SU-DHL-6 (cell line): ENCODE measurements around the gene ZMYND11.

Experiments used
- EZH2phosphoT487 ChIP-seq: fragments of 200-600 bp; sonication (generic), shearing (Covaris generic); conservative IDR thresholded peaks from 2 replicates; pipeline ENCODE4 v1.6.1; 2018; ENCODE audit warnings: mild to moderate bottlenecking, antibody characterized with exemption, low read length, moderate library complexity, mixed read lengths
- TF ChIP-seq, protein P1 (sequence below): fragments of 200-600 bp; sonication (generic); IDR thresholded peaks from one replicate; pipeline ENCODE4 v1.5.1; 2017; ENCODE audit warnings: antibody characterized with exemption, mild to moderate bottlenecking, low read length, moderate library complexity; ENCODE audit not compliant: insufficient read depth, poor library complexity, severe bottlenecking

DNA sequence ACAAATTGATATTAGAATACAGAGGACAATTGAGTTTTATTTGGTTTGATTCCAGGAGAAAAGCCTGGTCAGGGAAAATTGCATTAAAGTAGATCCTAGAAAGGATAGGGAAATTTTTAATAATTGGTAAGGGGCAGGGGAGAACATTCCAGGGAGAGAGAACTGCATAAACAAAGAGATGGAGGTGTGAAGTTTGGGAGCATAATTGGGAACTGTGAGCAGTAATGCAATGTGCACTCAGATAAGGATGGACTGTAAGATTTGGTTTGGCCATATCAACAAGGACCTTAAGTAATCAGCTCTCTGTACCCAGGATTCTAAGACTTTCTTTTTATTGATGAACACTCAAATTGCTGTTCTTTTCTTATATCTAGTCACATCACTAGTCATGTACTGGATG lies 41.4 kb downstream of the ZMYND11 start:
- TF ChIP-seq, protein P1, sequence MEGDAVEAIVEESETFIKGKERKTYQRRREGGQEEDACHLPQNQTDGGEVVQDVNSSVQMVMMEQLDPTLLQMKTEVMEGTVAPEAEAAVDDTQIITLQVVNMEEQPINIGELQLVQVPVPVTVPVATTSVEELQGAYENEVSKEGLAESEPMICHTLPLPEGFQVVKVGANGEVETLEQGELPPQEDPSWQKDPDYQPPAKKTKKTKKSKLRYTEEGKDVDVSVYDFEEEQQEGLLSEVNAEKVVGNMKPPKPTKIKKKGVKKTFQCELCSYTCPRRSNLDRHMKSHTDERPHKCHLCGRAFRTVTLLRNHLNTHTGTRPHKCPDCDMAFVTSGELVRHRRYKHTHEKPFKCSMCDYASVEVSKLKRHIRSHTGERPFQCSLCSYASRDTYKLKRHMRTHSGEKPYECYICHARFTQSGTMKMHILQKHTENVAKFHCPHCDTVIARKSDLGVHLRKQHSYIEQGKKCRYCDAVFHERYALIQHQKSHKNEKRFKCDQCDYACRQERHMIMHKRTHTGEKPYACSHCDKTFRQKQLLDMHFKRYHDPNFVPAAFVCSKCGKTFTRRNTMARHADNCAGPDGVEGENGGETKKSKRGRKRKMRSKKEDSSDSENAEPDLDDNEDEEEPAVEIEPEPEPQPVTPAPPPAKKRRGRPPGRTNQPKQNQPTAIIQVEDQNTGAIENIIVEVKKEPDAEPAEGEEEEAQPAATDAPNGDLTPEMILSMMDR = no peak
- TF ChIP-seq EZH2phosphoT487 = no peak
